ENCODE data around the gene PGS1. TPM values are rescaled to one million over a fixed set of nuclear protein-coding genes. Genes with fewer than 3 reads are reported as not detected.
"Not testable (repeated sequence)": the region's sequence is repeated elsewhere in the genome, so short reads cannot be mapped to it uniquely, and the experiment has no call there.

The PGS1 gene
- total RNA-seq, 5 donors from 2014 or later (not counting 1 experiment from before 2014, with no cell fraction given) = 60.5 to 87.2 (median 78.9) TPM

- Histone ChIP-seq H3K36me3 (ENCODE audit: control insufficient read depth in 2 of 2, extremely low read depth in 1 of 2, insufficient read depth in 1 of 2, low read length in 1 of 2) (no peaks in the 10 kb centered on the region), H3K4me1 (ENCODE audit: control insufficient read depth in 1 of 2, extremely low read depth in 1 of 2, insufficient read depth in 2 of 2, low read length in 2 of 2) (no peaks in the 10 kb centered on the region), H3K9me3 (no peaks in the 10 kb centered on the region), H3K27me3 (replicated peaks in 1 of 2; ENCODE audit: control insufficient read depth in 2 of 2, extremely low read depth in 1 of 2, insufficient read depth in 2 of 2, low read length in 1 of 2) (peaks cover 0 to 16% of the 10 kb centered on the region in 2 experiments), H3K4me3 (ENCODE audit: control insufficient read depth in 1 of 2, extremely low read depth in 1 of 2, low read length in 1 of 2) (no peak overlapping the region), H3K27ac (ENCODE audit: low read length) (no peak overlapping the region)
- Mint-ChIP-seq H3K27me3 (no peaks in the 10 kb centered on the region), H3K36me3 (no peaks in the 10 kb centered on the region), H3K9me3 (no peaks in the 10 kb centered on the region), H3K4me1 (no peaks in the 10 kb centered on the region), H3K4me3 (no peak overlapping the region), H3K27ac (no peak overlapping the region)
- ChIA-PET CTCF (no interaction called here), POLR2A (no interaction called here)
- no peak for DNase-seq
- WGBS (ENCODE audit: insufficient coverage) = 64% methylated on average over 7 of the region's 11 CpGs
- no peak for ATAC-seq (replicated peaks in 1 of 4)
Observed at GRCh38 chr17:78460176-78460675, 81.8 kb downstream of the PGS1 start.

GRCh38 chr17:78460951-78461798 is 82.7 kb downstream of the PGS1 start:
- Mint-ChIP-seq H3K4me1 (no peaks in the 10 kb centered on the region), H3K4me3 (no peak overlapping the region), H3K9me3 (no peaks in the 10 kb centered on the region), H3K36me3 (no peaks in the 10 kb centered on the region), H3K27me3 (no peaks in the 10 kb centered on the region), H3K27ac (no peak overlapping the region)
- ATAC-seq (replicated peaks in 1 of 4) = no peak
- Histone ChIP-seq H3K4me1 (ENCODE audit: control insufficient read depth in 1 of 2, extremely low read depth in 1 of 2, insufficient read depth in 2 of 2, low read length in 2 of 2) (no peaks in the 10 kb centered on the region), H3K27me3 (replicated peaks in 1 of 2; ENCODE audit: control insufficient read depth in 2 of 2, extremely low read depth in 1 of 2, insufficient read depth in 2 of 2, low read length in 1 of 2) (peaks cover 0 to 16% of the 10 kb centered on the region in 2 experiments), H3K27ac (ENCODE audit: low read length) (no peak overlapping the region), H3K36me3 (ENCODE audit: control insufficient read depth in 2 of 2, extremely low read depth in 1 of 2, insufficient read depth in 1 of 2, low read length in 1 of 2) (no peaks in the 10 kb centered on the region), H3K4me3 (ENCODE audit: control insufficient read depth in 1 of 2, extremely low read depth in 1 of 2, low read length in 1 of 2) (no peak overlapping the region), H3K9me3 (no peaks in the 10 kb centered on the region)
- 83% methylated on average over 31 of the region's 34 CpGs for WGBS (ENCODE audit: insufficient coverage)
- ChIA-PET POLR2A (no interaction called here), CTCF (no interaction called here)
- DNase-seq = no peak

GRCh38 chr17:78461799-78462053 is 83.3 kb downstream of the PGS1 start:
- ATAC-seq (replicated peaks in 1 of 4) (no peak), DNase-seq (no peak)
- POLR2A ChIA-PET = no interaction called here
- no peaks in the 10 kb centered on the region for H3K4me1 Mint-ChIP-seq
- H3K36me3 ChIP-seq (ENCODE audit: control insufficient read depth in 2 of 2, extremely low read depth in 1 of 2, insufficient read depth in 1 of 2, low read length in 1 of 2) = no peaks in the 10 kb centered on the region
- CTCF ChIA-PET = no interaction called here
- H3K4me1 ChIP-seq (ENCODE audit: control insufficient read depth in 1 of 2, extremely low read depth in 1 of 2, insufficient read depth in 2 of 2, low read length in 2 of 2) = no peaks in the 10 kb centered on the region
- H3K9me3 Mint-ChIP-seq = no peaks in the 10 kb centered on the region
- H3K27me3 ChIP-seq (replicated peaks in 1 of 2; ENCODE audit: control insufficient read depth in 2 of 2, extremely low read depth in 1 of 2, insufficient read depth in 2 of 2, low read length in 1 of 2) = peaks cover 0 to 11% of the 10 kb centered on the region in 2 experiments
- no peak overlapping the region for H3K27ac Mint-ChIP-seq
- no peak overlapping the region for H3K27ac ChIP-seq (ENCODE audit: low read length)
- H3K27me3 Mint-ChIP-seq = no peaks in the 10 kb centered on the region
- H3K4me3 Mint-ChIP-seq = no peak overlapping the region
- no peaks in the 10 kb centered on the region for H3K36me3 Mint-ChIP-seq
- H3K4me3 ChIP-seq (ENCODE audit: control insufficient read depth in 1 of 2, extremely low read depth in 1 of 2, low read length in 1 of 2) = no peak overlapping the region
- H3K9me3 ChIP-seq = no peaks in the 10 kb centered on the region
- 71% methylated on average over 5 of the region's 6 CpGs for WGBS (ENCODE audit: insufficient coverage)

GRCh38 chr17:78462148-78462547 is 83.7 kb downstream of the PGS1 start:
- 92% methylated on average over 3 of the region's 8 CpGs for WGBS (ENCODE audit: insufficient coverage)
- H3K9me3 Mint-ChIP-seq = no peaks in the 10 kb centered on the region
- CTCF ChIA-PET = no interaction called here

GRCh38 chr17:78466109-78466785 is 87.8 kb downstream of the PGS1 start:
- H3K4me1 Mint-ChIP-seq; H3K9me3 ChIP-seq; H3K27ac ChIP-seq (ENCODE audit: low read length); H3K9me3 Mint-ChIP-seq; H3K27me3 Mint-ChIP-seq; H3K4me1 ChIP-seq (ENCODE audit: control insufficient read depth in 1 of 2, extremely low read depth in 1 of 2, insufficient read depth in 2 of 2, low read length in 2 of 2); H3K36me3 Mint-ChIP-seq; H3K27ac Mint-ChIP-seq; DNase-seq; H3K4me3 Mint-ChIP-seq; ATAC-seq (replicated peaks in 1 of 4); H3K4me3 ChIP-seq (ENCODE audit: control insufficient read depth in 1 of 2, extremely low read depth in 1 of 2, low read length in 1 of 2); POLR2A ChIA-PET; H3K36me3 ChIP-seq (ENCODE audit: control insufficient read depth in 2 of 2, extremely low read depth in 1 of 2, insufficient read depth in 1 of 2, low read length in 1 of 2); H3K27me3 ChIP-seq (replicated peaks in 1 of 2; ENCODE audit: control insufficient read depth in 2 of 2, extremely low read depth in 1 of 2, insufficient read depth in 2 of 2, low read length in 1 of 2): not testable (repeated sequence)
- 84% methylated on average over 15 of the region's 19 CpGs for WGBS (ENCODE audit: insufficient coverage)
- CTCF ChIA-PET = interaction anchor here in 1 of 2 donors (0.6 kb wide), 1 partner anchor 236 kb away, joined by 5 read pairs; no protein-coding TSS in a partner anchor

More at GRCh38 chr17:78462148-78462547, 83.7 kb downstream of the PGS1 start:
- H3K4me1 Mint-ChIP-seq = no peaks in the 10 kb centered on the region
- DNase-seq (no peak), ATAC-seq (replicated peaks in 1 of 4) (no peak)
- no peak overlapping the region for H3K27ac Mint-ChIP-seq
- H3K36me3 Mint-ChIP-seq = no peaks in the 10 kb centered on the region
- H3K27ac ChIP-seq (ENCODE audit: low read length) = no peak overlapping the region
- POLR2A ChIA-PET = no interaction called here
- H3K4me1 ChIP-seq (ENCODE audit: control insufficient read depth in 1 of 2, extremely low read depth in 1 of 2, insufficient read depth in 2 of 2, low read length in 2 of 2) = no peaks in the 10 kb centered on the region
- H3K36me3 ChIP-seq (ENCODE audit: control insufficient read depth in 2 of 2, extremely low read depth in 1 of 2, insufficient read depth in 1 of 2, low read length in 1 of 2) = no peaks in the 10 kb centered on the region
- no peaks in the 10 kb centered on the region for H3K27me3 Mint-ChIP-seq
- no peaks in the 10 kb centered on the region for H3K9me3 ChIP-seq
- peaks cover 0 to 10% of the 10 kb centered on the region in 2 experiments for H3K27me3 ChIP-seq (replicated peaks in 1 of 2; ENCODE audit: control insufficient read depth in 2 of 2, extremely low read depth in 1 of 2, insufficient read depth in 2 of 2, low read length in 1 of 2)
- H3K4me3 ChIP-seq (ENCODE audit: control insufficient read depth in 1 of 2, extremely low read depth in 1 of 2, low read length in 1 of 2) = no peak overlapping the region
- no peak overlapping the region for H3K4me3 Mint-ChIP-seq

- Histone ChIP-seq H3K27me3 (replicated peaks in 1 of 2; ENCODE audit: control insufficient read depth in 2 of 2, extremely low read depth in 1 of 2, insufficient read depth in 2 of 2, low read length in 1 of 2) (no peaks in the 10 kb centered on the region), H3K36me3 (ENCODE audit: control insufficient read depth in 2 of 2, extremely low read depth in 1 of 2, insufficient read depth in 1 of 2, low read length in 1 of 2) (no peaks in the 10 kb centered on the region), H3K27ac (ENCODE audit: low read length) (no peak overlapping the region), H3K9me3 (no peaks in the 10 kb centered on the region), H3K4me3 (ENCODE audit: control insufficient read depth in 1 of 2, extremely low read depth in 1 of 2, low read length in 1 of 2) (no peak overlapping the region), H3K4me1 (ENCODE audit: control insufficient read depth in 1 of 2, extremely low read depth in 1 of 2, insufficient read depth in 2 of 2, low read length in 2 of 2) (no peaks in the 10 kb centered on the region)
- ChIA-PET POLR2A (no interaction called here), CTCF (interaction anchor here (0.5 to 0.6 kb wide), 2 partner anchors 237 to 243 kb away, joined by 3 to 5 read pairs; no protein-coding TSS in a partner anchor)
- WGBS (ENCODE audit: insufficient coverage) = 89% methylated on average over 22 of the region's 26 CpGs
- ATAC-seq (replicated peaks in 1 of 4) = no peak
- Mint-ChIP-seq H3K27ac (no peak overlapping the region), H3K36me3 (no peaks in the 10 kb centered on the region), H3K4me1 (no peaks in the 10 kb centered on the region), H3K9me3 (no peaks in the 10 kb centered on the region), H3K4me3 (no peak overlapping the region), H3K27me3 (no peaks in the 10 kb centered on the region)
- DNase-seq = no peak
Observed at GRCh38 chr17:78466786-78467715, 88.6 kb downstream of the PGS1 start.

All from T-cell (primary cell).